Loucy (cell line): ENCODE measurements around the gene CAMK1D.

Experiments
- H2AFZ ChIP-seq: fragments of 200-600 bp; sonication (generic); 2 replicates; pipeline ENCODE4 v1.6.0; 2016; ENCODE audit warnings: antibody characterized with exemption, mild to moderate bottlenecking, low read length, moderate library complexity
- H3F3A ChIP-seq: fragments of 200-600 bp; 2 replicates; pipeline ENCODE4 v1.6.0; 2016; ENCODE audit warnings: antibody characterized with exemption, low read depth, mild to moderate bottlenecking
- H3K27me3 ChIP-seq: fragments of 200-600 bp; sonication (generic); 2 replicates; pipeline ENCODE4 v1.6.1; 2014; ENCODE audit warnings: low read length, mild to moderate bottlenecking; ENCODE audit not compliant: insufficient read depth, poor library complexity, severe bottlenecking
- H3K36me3 ChIP-seq: fragments of 200-600 bp; sonication (generic); 2 replicates; pipeline ENCODE4 v1.6.1; 2016; ENCODE audit warnings: low read length; ENCODE audit not compliant: insufficient read depth
- H3K4me1 ChIP-seq: fragments of 200-600 bp; sonication (generic); 2 replicates; pipeline ENCODE4 v1.5.1; 2014; ENCODE audit warnings: low read length, mild to moderate bottlenecking; ENCODE audit not compliant: insufficient read depth, poor library complexity, severe bottlenecking
- H3K4me2 ChIP-seq: fragments of 200-600 bp; sonication (generic); 2 replicates; pipeline ENCODE4 v1.6.0; 2014; ENCODE audit warnings: antibody characterized with exemption, low read length, low read depth, mild to moderate bottlenecking; ENCODE audit not compliant: poor library complexity, severe bottlenecking
- H3K4me3 ChIP-seq: fragments of 200-600 bp; sonication (generic); 2 replicates; pipeline ENCODE4 v1.5.1; 2014; ENCODE audit warnings: low read length, mild to moderate bottlenecking, mixed read lengths; ENCODE audit not compliant: poor library complexity, severe bottlenecking
- H3K79me2 ChIP-seq: fragments of 200-600 bp; sonication (generic); 2 replicates; pipeline ENCODE4 v1.6.1; 2014; ENCODE audit warnings: low read length; ENCODE audit not compliant: insufficient read depth
- H3K9ac ChIP-seq: fragments of 200-600 bp; sonication (generic); 2 replicates; pipeline ENCODE4 v1.6.0; 2014; ENCODE audit warnings: mild to moderate bottlenecking, low read depth, low read length, moderate library complexity; ENCODE audit not compliant: poor library complexity, severe bottlenecking
- H3K9me2 ChIP-seq: fragments of 200-600 bp; sonication (generic); replicated peaks from 2 replicates; pipeline ENCODE4 v1.6.1; 2016; ENCODE audit warnings: low read depth, low read length, mixed read lengths
- H3K9me3 ChIP-seq: fragments of 200-600 bp; sonication (generic); 2 replicates; pipeline ENCODE4 v1.6.1; 2014; ENCODE audit warnings: mild to moderate bottlenecking, antibody characterized with exemption, low read length, low read depth; ENCODE audit not compliant: insufficient read depth
- H4K20me1 ChIP-seq: fragments of 200-600 bp; sonication (generic); 2 replicates; pipeline ENCODE4 v1.6.0; 2014; ENCODE audit warnings: antibody characterized with exemption, low read length, mild to moderate bottlenecking; ENCODE audit not compliant: insufficient read depth, poor library complexity, severe bottlenecking
- CTCF ChIP-seq: fragments of 200-600 bp; sonication (generic); conservative IDR thresholded peaks from 2 replicates; pipeline ENCODE4 v1.5.1; 2014; ENCODE audit warnings: mild to moderate bottlenecking, antibody characterized with exemption, low read length
- EZH2phosphoT487 ChIP-seq: fragments of 200-600 bp; IDR thresholded peaks from 2 replicates; pipeline ENCODE4 v1.6.1; 2018; ENCODE audit warnings: antibody characterized with exemption, mild to moderate bottlenecking, moderate library complexity, borderline replicate concordance

Gene CAMK1D

GRCh38 chr10:12540341-12540781 lies 191.0 kb downstream of the CAMK1D start:
- Histone ChIP-seq H3K9ac (no peak overlapping the region), H3K9me2 (no peaks in the 10 kb centered on the region), H3K36me3 (no peaks in the 10 kb centered on the region), H3K27me3 (no peaks in the 10 kb centered on the region), H3K4me1 (no peaks in the 10 kb centered on the region), H3K9me3 (no peaks in the 10 kb centered on the region), H3K79me2 (no peaks in the 10 kb centered on the region), H2AFZ (no peak overlapping the region), H3K4me2 (no peak overlapping the region), H3K4me3 (no peak overlapping the region), H4K20me1 (no peaks in the 10 kb centered on the region), H3F3A (no peaks in the 10 kb centered on the region)
- TF ChIP-seq EZH2phosphoT487 (no peak), CTCF (no peak)

GRCh38 chr10:12541446-12542067 lies 192.2 kb downstream of the CAMK1D start:
- Histone ChIP-seq H3F3A (no peaks in the 10 kb centered on the region), H3K79me2 (no peaks in the 10 kb centered on the region), H3K4me2 (no peak overlapping the region), H3K9ac (no peak overlapping the region), H3K9me3 (no peaks in the 10 kb centered on the region), H3K4me3 (no peak overlapping the region), H2AFZ (no peak overlapping the region), H3K4me1 (no peaks in the 10 kb centered on the region), H3K27me3 (no peaks in the 10 kb centered on the region), H3K36me3 (no peaks in the 10 kb centered on the region), H3K9me2 (no peaks in the 10 kb centered on the region), H4K20me1 (no peaks in the 10 kb centered on the region)
- TF ChIP-seq CTCF (no peak), EZH2phosphoT487 (no peak)

- no peak for TF ChIP-seq EZH2phosphoT487
- no peak for TF ChIP-seq CTCF
- H3K36me3 ChIP-seq: no peaks in the 10 kb centered on the region
- H3K9me3 ChIP-seq: no peaks in the 10 kb centered on the region
- H4K20me1 ChIP-seq: no peaks in the 10 kb centered on the region
- H3K27me3 ChIP-seq: no peaks in the 10 kb centered on the region
- H3K79me2 ChIP-seq: no peaks in the 10 kb centered on the region
- no peaks in the 10 kb centered on the region for H3K9me2 ChIP-seq
- no peaks in the 10 kb centered on the region for H3F3A ChIP-seq
- no peak overlapping the region for H3K9ac ChIP-seq
- no peak overlapping the region for H3K4me2 ChIP-seq
- no peak overlapping the region for H3K4me3 ChIP-seq
- H3K4me1 ChIP-seq: no peaks in the 10 kb centered on the region
- no peak overlapping the region for H2AFZ ChIP-seq
Observed at GRCh38 chr10:12542133-12542670, 192.9 kb downstream of the CAMK1D start.
